ENCODE data around the gene MEP1A.
"Not testable (repeated sequence)": the region's sequence is repeated elsewhere in the genome, so short reads cannot be mapped to it uniquely, and the experiment has no call there.

DNA sequence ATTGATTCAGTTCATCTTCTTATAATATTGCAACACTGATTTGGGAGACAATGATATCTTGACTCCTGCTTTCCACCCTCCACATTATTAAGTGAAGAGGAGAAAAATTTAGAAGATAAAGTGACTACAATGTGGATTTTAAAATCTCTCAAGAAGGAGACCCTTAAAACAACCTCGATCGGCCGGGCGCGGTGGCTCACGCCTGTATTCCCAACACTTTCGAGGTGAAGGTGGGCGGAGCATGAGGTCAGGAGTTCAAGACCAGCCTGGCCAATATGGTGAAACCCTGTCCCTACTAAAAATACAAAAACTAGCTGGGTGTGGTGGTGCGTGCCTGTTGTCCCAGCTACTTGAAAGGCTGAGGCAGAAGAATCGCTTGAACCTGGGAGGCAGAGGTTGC is 28.9 kb upstream of the MEP1A start:
- TF ChIP-seq, protein P1, sequence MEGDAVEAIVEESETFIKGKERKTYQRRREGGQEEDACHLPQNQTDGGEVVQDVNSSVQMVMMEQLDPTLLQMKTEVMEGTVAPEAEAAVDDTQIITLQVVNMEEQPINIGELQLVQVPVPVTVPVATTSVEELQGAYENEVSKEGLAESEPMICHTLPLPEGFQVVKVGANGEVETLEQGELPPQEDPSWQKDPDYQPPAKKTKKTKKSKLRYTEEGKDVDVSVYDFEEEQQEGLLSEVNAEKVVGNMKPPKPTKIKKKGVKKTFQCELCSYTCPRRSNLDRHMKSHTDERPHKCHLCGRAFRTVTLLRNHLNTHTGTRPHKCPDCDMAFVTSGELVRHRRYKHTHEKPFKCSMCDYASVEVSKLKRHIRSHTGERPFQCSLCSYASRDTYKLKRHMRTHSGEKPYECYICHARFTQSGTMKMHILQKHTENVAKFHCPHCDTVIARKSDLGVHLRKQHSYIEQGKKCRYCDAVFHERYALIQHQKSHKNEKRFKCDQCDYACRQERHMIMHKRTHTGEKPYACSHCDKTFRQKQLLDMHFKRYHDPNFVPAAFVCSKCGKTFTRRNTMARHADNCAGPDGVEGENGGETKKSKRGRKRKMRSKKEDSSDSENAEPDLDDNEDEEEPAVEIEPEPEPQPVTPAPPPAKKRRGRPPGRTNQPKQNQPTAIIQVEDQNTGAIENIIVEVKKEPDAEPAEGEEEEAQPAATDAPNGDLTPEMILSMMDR (IDR thresholded peaks at IDR 0.05): not testable (repeated sequence)
- TF ChIP-seq POLR2AphosphoS5 (IDR thresholded peaks at IDR 0.05): not testable (repeated sequence)
